ENCODE measurements around the gene CDV3. TPM values are rescaled to one million over a fixed set of nuclear protein-coding genes. Genes with fewer than 3 reads are reported as not detected.
"Not testable (repeated sequence)": the region's sequence is repeated elsewhere in the genome, so short reads cannot be mapped to it uniquely, and the experiment has no call there.

Gene CDV3
- total and polyA plus RNA-seq, 10 of the 15 experiments (the other 5 are each of a cell fraction or from before 2014, with no cell fraction given) = 42.3 to 466 (median 136) TPM

DNA sequence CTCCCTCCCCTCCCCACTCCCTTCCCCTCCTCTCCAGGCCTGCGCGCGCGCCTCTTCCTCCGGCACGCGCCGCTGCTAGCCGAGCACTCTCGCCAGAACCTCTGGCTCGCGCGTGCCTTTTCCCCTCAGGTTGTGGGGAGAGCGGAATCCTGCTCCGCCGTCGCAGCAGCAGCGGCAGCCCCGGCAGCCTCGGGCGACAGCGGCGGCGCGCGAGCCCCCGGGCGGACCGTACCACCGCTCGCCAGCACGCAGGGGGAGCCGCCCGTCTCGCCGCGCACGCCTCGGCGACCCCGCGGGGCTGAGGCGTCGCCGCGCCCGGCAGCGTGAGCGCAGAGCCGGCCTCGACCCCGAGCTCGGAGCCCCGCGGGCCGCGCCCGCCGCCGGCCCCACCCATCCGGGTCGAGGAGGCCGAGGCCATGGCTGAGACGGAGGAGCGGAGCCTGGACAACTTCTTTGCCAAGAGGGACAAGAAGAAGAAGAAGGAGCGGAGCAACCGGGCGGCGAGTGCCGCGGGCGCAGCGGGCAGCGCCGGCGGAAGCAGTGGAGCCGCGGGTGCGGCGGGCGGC lies at the start of gene CDV3 (continued):
- peak; percentile 89 to 98 for TF ChIP-seq BHLHE40 (IDR thresholded peaks at IDR 0.05; ENCODE audit: borderline replicate concordance in 1 of 2, low read depth in 2 of 2, low read length in 1 of 2)
- no peak for TF ChIP-seq MYB (IDR thresholded peaks at IDR 0.05; ENCODE audit: borderline replicate concordance, low read depth, low read length)
- TF ChIP-seq, protein P1, sequence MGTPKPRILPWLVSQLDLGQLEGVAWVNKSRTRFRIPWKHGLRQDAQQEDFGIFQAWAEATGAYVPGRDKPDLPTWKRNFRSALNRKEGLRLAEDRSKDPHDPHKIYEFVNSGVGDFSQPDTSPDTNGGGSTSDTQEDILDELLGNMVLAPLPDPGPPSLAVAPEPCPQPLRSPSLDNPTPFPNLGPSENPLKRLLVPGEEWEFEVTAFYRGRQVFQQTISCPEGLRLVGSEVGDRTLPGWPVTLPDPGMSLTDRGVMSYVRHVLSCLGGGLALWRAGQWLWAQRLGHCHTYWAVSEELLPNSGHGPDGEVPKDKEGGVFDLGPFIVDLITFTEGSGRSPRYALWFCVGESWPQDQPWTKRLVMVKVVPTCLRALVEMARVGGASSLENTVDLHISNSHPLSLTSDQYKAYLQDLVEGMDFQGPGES (IDR thresholded peaks at IDR 0.05) = no peak
- no peak for TF ChIP-seq BCL11A (IDR thresholded peaks at IDR 0.05; ENCODE audit: low read depth, low read length)

DNA sequence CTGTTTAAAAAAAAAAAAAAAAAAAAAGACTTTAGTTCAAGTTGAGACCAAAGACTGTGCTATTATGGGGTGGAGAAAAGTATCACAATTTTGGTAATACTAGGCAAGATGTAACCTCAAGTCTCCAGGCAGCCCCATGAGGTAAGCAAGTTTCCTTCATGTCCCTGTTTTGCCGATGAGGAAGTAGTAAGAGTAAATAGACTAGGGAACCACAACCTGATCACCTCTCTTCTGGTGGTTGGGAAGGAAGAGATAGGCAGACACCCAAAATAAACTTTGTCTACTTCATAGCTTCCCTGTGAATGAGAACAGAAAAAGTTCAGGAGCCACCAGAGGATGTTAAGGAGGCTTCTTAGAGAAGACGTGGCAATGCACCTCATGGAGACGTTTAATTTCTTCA lies 49.7 kb upstream of the CDV3 start:
- in situ Hi-C loops (cut with MboI); POLR2A ChIA-PET; H3K36me3 ChIP-seq (ENCODE audit: control insufficient read depth in 2 of 2, insufficient read depth in 2 of 2, low read length in 1 of 2); DNase-seq (ENCODE audit: low read depth, low spot score); ATAC-seq; H4K20me1 ChIP-seq (ENCODE audit: control insufficient read depth, insufficient read depth); BruUV-seq (replicated peaks); SMC1A ChIA-PET (ENCODE audit: uncharacterized antibody, unreplicated experiment); FAIRE-seq; H3K27ac ChIP-seq (ENCODE audit: control insufficient read depth, insufficient read depth); H3K9ac ChIP-seq (ENCODE audit: control insufficient read depth, insufficient read depth, low read length); H3K9me3 ChIP-seq (replicated peaks; ENCODE audit: control insufficient read depth, insufficient read depth, low read length); H3K79me2 ChIP-seq (ENCODE audit: control insufficient read depth, insufficient read depth, low read length); H2AFZ ChIP-seq (ENCODE audit: control insufficient read depth, low read depth, low read length); RAD21 ChIA-PET (ENCODE audit: unreplicated experiment); H3K4me3 ChIP-seq; H3K4me2 ChIP-seq (ENCODE audit: control insufficient read depth, insufficient read depth); H3K27me3 ChIP-seq (replicated peaks in 1 of 2; ENCODE audit: control insufficient read depth in 2 of 2, insufficient read depth in 2 of 2, low read length in 1 of 2); intact Hi-C loops (cut with micrococcal nuclease; ENCODE audit: unreplicated experiment): not testable (repeated sequence)
- peaks cover 10% of the 10 kb centered on the region for H3K4me1 ChIP-seq (ENCODE audit: control insufficient read depth, insufficient read depth, low read length)
- WGBS (ENCODE audit: insufficient coverage, insufficient replicate concordance, low lambda C conversion rate, missing lambda C conversion rate) = 81% methylated on average over 3 of the region's 3 CpGs
- CTCF ChIA-PET = interaction anchor here (1.4 kb wide), 1 partner anchor 49 kb away, joined by 4 read pairs; no protein-coding TSS in a partner anchor

DNA sequence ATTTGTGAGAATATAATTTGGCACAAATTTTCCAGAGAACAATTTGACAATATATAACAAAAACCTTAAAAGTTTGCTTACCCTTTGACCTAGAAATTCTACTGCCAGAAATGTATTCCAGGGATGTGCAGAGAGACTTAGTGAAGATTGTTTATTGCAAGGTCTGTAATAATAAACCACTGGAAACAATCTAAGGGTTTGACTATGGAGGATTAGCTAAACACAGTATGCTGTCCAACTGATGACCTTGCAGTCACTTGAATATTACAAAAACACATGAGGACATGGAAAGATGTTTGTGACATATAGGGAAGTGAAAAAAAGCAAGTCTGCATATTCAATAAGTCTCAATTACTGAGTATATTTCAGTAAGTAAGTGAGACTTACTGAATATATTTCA lies 48.1 kb upstream of the CDV3 start:
- ChIA-PET RAD21 (ENCODE audit: unreplicated experiment) (interaction anchor here (0.5 kb wide), 1 partner anchor 104 kb away, joined by 3 read pairs; no protein-coding TSS in a partner anchor), POLR2A (no interaction called here), CTCF (no interaction called here), SMC1A (ENCODE audit: uncharacterized antibody, unreplicated experiment) (interaction anchor here (1.2 kb wide), 1 partner anchor 43 kb away, joined by 3 read pairs; no protein-coding TSS in a partner anchor)
- no peak overlapping the region for H2AFZ ChIP-seq (ENCODE audit: control insufficient read depth, low read depth, low read length)
- DNase-seq (ENCODE audit: low read depth, low spot score) = no peak
- no peak overlapping the region for H3K4me2 ChIP-seq (ENCODE audit: control insufficient read depth, insufficient read depth)
- H3K27ac ChIP-seq (ENCODE audit: control insufficient read depth, insufficient read depth) = no peak overlapping the region
- H3K27me3 ChIP-seq (replicated peaks in 1 of 2; ENCODE audit: control insufficient read depth in 2 of 2, insufficient read depth in 2 of 2, low read length in 1 of 2) = no peaks in the 10 kb centered on the region
- in situ Hi-C loops (cut with MboI) = no loop called here
- H3K9me3 ChIP-seq (replicated peaks; ENCODE audit: control insufficient read depth, insufficient read depth, low read length) = peaks cover 2% of the 10 kb centered on the region; the same call in 2 of the 3 replicates
- no peak overlapping the region for H3K9ac ChIP-seq (ENCODE audit: control insufficient read depth, insufficient read depth, low read length)
- FAIRE-seq = no peak
- ATAC-seq = peak; percentile 56
- no peak for TF ChIP-seq RCOR1 (conservative IDR thresholded peaks at IDR 0.05; ENCODE audit: low read depth, low read length)
- TF ChIP-seq CREB1 (IDR thresholded peaks at IDR 0.05; ENCODE audit: low read depth) = peak; percentile 19; the same call in 1 of the 2 replicates
- TF ChIP-seq SPI1 (IDR thresholded peaks at IDR 0.05; ENCODE audit: borderline replicate concordance, insufficient read depth, low read depth, low read length) = peak; percentile 49; the same call in 1 of the 2 replicates
- no peak for TF ChIP-seq EZH2 (IDR thresholded peaks at IDR 0.05; ENCODE audit: borderline replicate concordance, control insufficient read depth, low read depth, low read length)
- no peak for TF ChIP-seq JUND (IDR thresholded peaks at IDR 0.05; ENCODE audit: low read depth, low read length)
- H4K20me1 ChIP-seq (ENCODE audit: control insufficient read depth, insufficient read depth) = no peaks in the 10 kb centered on the region
- intact Hi-C loops (cut with micrococcal nuclease; ENCODE audit: unreplicated experiment) = no loop called here
- H3K79me2 ChIP-seq (ENCODE audit: control insufficient read depth, insufficient read depth, low read length) = no peaks in the 10 kb centered on the region
- H3K4me1 ChIP-seq (ENCODE audit: control insufficient read depth, insufficient read depth, low read length) = peaks cover 10% of the 10 kb centered on the region
- no peak overlapping the region for H3K4me3 ChIP-seq
- no peaks in the 10 kb centered on the region for H3K36me3 ChIP-seq (ENCODE audit: control insufficient read depth in 2 of 2, insufficient read depth in 2 of 2, low read length in 1 of 2)
- BruUV-seq (replicated peaks) = no TSS peak

All from GM12878 (cell line).